Upper lobe of right lung (tissue), 1 donor: Measurements from ENCODE around the gene BAMBI. TPM values are rescaled to one million over a fixed set of nuclear protein-coding genes. Genes with fewer than 3 reads are reported as not detected.

Source experiments
- ATAC-seq: fragments of 200-7000 bp; cut with Tn5 transposase; one replicate; pipeline ENCODE4 v1.9.1; 2020; ENCODE audit warnings: mild to moderate bottlenecking, moderate library complexity
- DNase-seq: peaks from one replicate; pipeline ENCODE4 v3.0.0-alpha.2; 2020
- H3K27ac ChIP-seq: fragments of 200-600 bp; one replicate; pipeline ENCODE4 v1.8.0; 2022
- H3K27me3 ChIP-seq: fragments of 200-600 bp; one replicate; pipeline ENCODE4 v1.8.0; 2022; ENCODE audit warnings: mild to moderate bottlenecking
- H3K36me3 ChIP-seq: fragments of 200-600 bp; one replicate; pipeline ENCODE4 v1.8.0; 2022
- H3K4me1 ChIP-seq: fragments of 200-600 bp; one replicate; pipeline ENCODE4 v1.8.0; 2022
- H3K4me3 ChIP-seq: fragments of 200-600 bp; one replicate; pipeline ENCODE4 v1.8.0; 2022; ENCODE audit warnings: mild to moderate bottlenecking
- H3K9me3 ChIP-seq: fragments of 200-600 bp; one replicate; pipeline ENCODE4 v1.8.0; 2022
- CTCF ChIP-seq: fragments of 200-600 bp; IDR thresholded peaks from one replicate; pipeline ENCODE4 v1.8.0; 2022; ENCODE audit warnings: antibody characterized with exemption
- intact Hi-C: fragments of 100-400 bp; cut with DNase I; formaldehyde crosslinking; loops from one replicate; pipeline ENCODE4 v1.11.0; 2022
- long read RNA-seq: library from polyadenylated mRNA; unstranded; transcript quantifications from one replicate; pipeline ENCODE4 v2.0.0, GENCODE V29; 2021
- total RNA-seq: library from RNA; stranded (reverse); fragmentation: NEBNext Ultra II Directional; extraction: Animal tissue kit (Norgen Biotek cat#: 25700); gene quantifications from one replicate; pipeline ENCODE4 v1.2.1, GENCODE V29; 2021
- donor health status: DM: no; HTN: yes; CAD: no; lungs with severe emphysema.

Gene BAMBI
- 12.9 TPM for total RNA-seq
- long read RNA-seq, transcript BAMBI-201 (3 exons, 1,877 nt) = major isoform, 26 of 27 reads
- long read RNA-seq, partial matches to known transcripts = 0 of 27 reads
- long read RNA-seq, other reads (novel, unspliced or antisense) = 1 of 27 reads

GRCh38 chr10:28676968-28677887, at the start of gene BAMBI:
TSS of gene BAMBI (plus strand) at chr10:28677521. CDS start at chr10:28677898, 377 bp downstream.
- peak; percentile 99 for ATAC-seq
- no peaks in the 10 kb centered on the region for H3K36me3 ChIP-seq
- H3K4me3 ChIP-seq = peak within 1 kb of the TSS; percentile 79
- peak within 1 kb of the TSS; percentile 76 for H3K27ac ChIP-seq
- intact Hi-C loops = no loop called here
- TF ChIP-seq CTCF = peak; percentile 58
- H3K4me1 ChIP-seq = peaks cover 6% of the 10 kb centered on the region
- H3K27me3 ChIP-seq = peaks cover 10% of the 10 kb centered on the region
- DNase-seq = peak; percentile 97
- H3K9me3 ChIP-seq = no peaks in the 10 kb centered on the region

GRCh38 chr10:28628184-28628893, 49.0 kb upstream of the BAMBI start:
- DNase-seq (peak; percentile 86), ATAC-seq (peak; percentile 94)
- no peak overlapping the region for H3K4me3 ChIP-seq
- H3K27ac ChIP-seq = no peak overlapping the region
- TF ChIP-seq CTCF = peak; percentile 85
- no peaks in the 10 kb centered on the region for H3K27me3 ChIP-seq
- intact Hi-C loops = no loop called here
- peaks cover 6% of the 10 kb centered on the region for H3K4me1 ChIP-seq
- H3K36me3 ChIP-seq = no peaks in the 10 kb centered on the region
- H3K9me3 ChIP-seq = no peaks in the 10 kb centered on the region

GRCh38 chr10:28631896-28632583, 45.3 kb upstream of the BAMBI start:
- Histone ChIP-seq H3K36me3 (no peaks in the 10 kb centered on the region), H3K27ac (no peak overlapping the region), H3K27me3 (no peaks in the 10 kb centered on the region), H3K4me3 (no peak overlapping the region), H3K9me3 (no peaks in the 10 kb centered on the region), H3K4me1 (peaks cover 6% of the 10 kb centered on the region)
- intact Hi-C loops = no loop called here
- ATAC-seq (no peak), DNase-seq (no peak)
- no peak for TF ChIP-seq CTCF

- no peak for TF ChIP-seq CTCF
- intact Hi-C loops = no loop called here
- DNase-seq = no peak
- no peaks in the 10 kb centered on the region for H3K27me3 ChIP-seq
- H3K9me3 ChIP-seq = no peaks in the 10 kb centered on the region
- no peak overlapping the region for H3K27ac ChIP-seq
- peaks cover 6% of the 10 kb centered on the region for H3K4me1 ChIP-seq
- no peak for ATAC-seq
- H3K4me3 ChIP-seq = no peak overlapping the region
- no peaks in the 10 kb centered on the region for H3K36me3 ChIP-seq
Observed at GRCh38 chr10:28632584-28632945, 44.8 kb upstream of the BAMBI start.

GRCh38 chr10:28633750-28634149, 43.6 kb upstream of the BAMBI start:
- no peaks in the 10 kb centered on the region for H3K4me1 ChIP-seq
- ATAC-seq = no peak
- H3K27me3 ChIP-seq = no peaks in the 10 kb centered on the region
- intact Hi-C loops = no loop called here
- no peak for TF ChIP-seq CTCF
- DNase-seq = no peak
- no peaks in the 10 kb centered on the region for H3K36me3 ChIP-seq
- no peak overlapping the region for H3K4me3 ChIP-seq
- no peaks in the 10 kb centered on the region for H3K9me3 ChIP-seq
- H3K27ac ChIP-seq = no peak overlapping the region
